ENCODE results near the gene CSF1. TPM values are rescaled to one million over a fixed set of nuclear protein-coding genes. Genes with fewer than 3 reads are reported as not detected.

CSF1 gene
- total RNA-seq, 1 experiment from 2014 or later = 5.4 TPM

DNA sequence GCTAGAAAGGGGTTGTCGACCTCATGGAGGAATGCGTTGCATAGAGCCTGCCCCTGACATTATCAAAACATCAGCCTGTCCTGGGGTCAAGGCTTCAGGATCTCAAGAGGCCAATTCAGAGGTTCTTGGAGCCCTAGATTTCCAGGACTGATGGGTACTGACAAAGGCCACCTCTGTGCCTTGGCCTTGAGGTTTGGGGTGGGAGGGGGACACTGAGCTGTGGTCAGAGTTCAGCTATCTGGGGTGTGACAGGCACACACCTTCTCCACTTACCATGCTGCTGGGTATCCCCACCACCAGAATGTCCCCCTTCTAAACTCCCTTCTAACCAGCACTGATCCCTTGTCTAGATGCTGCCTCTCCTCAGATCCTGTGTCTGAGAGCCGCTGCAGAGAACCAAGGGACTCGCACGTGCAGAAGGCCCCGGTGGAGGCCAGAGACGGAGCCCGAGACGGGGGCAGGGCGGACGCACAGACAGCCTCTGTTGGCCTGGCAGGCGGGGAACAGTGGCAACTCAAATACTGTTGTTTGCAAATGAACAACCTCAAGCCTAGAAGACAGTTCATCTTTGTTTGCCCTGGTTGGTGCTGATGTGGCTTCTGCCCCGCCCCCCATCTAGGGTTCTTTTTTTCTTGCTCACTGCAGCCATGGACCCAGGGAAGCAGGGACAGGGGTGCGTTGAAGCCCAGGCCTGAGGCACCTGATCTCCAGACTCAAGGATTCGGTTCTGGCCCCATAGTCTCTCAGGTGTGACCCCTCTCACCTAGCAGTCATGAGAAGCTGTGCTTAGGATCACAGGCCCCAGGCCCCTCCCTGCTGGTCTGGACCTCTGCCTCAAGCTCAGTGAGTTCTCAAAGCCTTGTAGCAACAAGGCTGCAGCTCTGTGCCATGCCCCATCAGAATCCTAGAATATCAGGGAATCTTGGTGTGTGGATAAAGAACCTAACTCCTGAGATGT lies 28.1 kb upstream of the CSF1 start:
- DNase-seq (ENCODE audit: low spot score) = no peak

DNA sequence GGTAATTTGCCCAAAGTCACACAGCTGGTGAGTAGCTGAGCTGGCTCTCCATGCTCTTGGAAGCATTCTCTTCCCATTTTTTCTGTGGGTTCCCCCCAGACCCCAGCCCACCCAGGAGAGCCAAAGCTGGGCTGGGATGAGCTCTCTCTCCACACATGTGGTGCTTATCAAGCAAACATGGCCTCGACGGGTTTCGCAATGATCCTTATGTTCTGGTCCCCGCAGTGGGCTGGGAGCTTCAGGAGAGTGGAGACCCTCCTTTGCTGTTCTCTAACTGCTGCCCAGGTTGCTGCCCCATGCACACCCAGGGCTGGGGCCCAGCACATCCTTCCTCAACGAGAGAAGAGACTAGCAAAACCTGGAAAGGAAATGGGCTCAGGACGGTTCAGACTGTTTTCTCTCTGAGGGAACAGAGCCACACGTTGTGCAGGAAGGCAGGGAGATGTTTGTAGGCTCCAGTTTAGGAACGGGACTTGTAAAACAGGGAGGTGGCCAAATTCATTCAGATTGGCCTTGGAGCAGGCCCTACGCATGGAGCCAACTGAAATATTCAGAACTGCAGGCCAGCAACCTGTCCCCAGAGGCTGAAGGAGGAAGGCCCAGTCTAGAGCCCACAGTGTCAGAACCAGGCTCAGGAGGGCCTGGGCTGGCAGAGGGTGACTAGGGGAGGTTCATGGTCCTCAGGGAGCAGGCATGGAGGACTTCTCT lies 27.2 kb upstream of the CSF1 start:
- DNase-seq (ENCODE audit: low spot score) = no peak

DNA sequence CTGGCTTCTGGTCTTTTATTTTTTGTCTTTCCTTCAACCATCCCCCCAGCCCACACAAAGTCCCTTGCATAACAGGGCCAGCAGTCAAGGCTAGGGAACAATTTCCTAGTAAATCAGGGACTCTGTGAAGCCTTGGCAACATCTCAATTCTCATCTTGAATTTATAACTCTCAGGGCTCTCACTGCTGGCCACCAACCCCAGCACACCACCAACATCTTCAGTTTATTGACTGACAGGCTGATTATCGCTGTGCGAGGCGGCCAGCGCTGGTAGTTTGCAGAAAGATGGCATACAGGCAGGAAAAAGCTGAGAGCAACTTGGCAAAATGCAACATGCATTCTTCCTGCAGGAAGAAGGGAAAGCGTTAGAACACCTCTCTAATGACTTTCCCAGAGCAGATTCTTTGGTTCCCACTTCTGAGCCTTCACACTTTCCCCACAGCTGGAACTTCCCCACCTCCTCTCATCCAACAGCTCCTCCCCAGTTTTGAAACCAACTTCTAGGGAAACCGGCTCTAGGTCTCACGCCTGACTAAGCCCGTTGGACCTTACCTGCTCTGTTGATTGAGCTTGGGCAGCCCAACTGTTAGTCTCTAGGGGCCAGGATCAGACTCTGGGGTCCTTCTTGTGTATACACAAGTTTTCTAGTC lies 26.3 kb upstream of the CSF1 start:
- no peak for DNase-seq (ENCODE audit: low spot score)

DNA sequence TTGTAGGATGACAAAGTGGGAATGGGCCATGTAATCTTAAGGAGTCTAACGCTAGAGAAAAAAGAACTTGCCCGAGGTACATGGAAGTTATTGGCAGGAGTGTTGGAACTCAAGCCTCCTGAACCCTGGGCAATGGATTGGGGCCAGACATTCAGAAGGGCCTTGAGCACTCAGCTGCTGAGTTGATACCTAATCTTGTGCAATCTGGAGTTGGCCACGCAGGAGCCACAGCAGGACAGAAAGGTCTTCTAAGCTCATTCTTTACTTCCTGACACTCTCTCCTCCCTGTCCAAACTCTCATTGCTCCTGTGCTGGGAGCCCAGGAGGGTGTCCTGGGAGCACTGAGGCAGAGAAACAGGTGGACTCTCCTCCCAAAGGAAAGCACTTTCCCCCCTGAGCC lies 25.1 kb upstream of the CSF1 start:
- DNase-seq (ENCODE audit: low spot score) = no peak

DNA sequence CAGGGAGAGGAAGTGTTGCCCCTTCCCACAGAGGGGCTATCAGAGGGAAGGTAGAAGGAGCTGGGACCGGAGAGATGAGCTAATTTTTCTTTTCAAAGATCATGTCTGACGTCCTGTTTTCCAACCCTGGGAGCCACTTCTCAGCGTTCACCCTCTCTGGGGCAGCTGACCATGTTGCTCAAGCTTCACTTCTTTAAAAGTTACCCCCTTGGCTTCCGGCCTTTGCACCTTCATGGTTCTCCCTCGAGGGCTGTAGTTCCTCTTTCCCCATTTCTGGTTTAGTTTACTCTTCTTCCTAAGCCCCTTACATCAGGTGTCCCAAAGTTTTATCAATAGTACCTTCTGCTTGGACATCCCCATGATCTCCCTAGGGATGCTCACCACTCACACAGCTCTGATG lies 23.8 kb upstream of the CSF1 start:
- no peak for DNase-seq (ENCODE audit: low spot score)

DNA sequence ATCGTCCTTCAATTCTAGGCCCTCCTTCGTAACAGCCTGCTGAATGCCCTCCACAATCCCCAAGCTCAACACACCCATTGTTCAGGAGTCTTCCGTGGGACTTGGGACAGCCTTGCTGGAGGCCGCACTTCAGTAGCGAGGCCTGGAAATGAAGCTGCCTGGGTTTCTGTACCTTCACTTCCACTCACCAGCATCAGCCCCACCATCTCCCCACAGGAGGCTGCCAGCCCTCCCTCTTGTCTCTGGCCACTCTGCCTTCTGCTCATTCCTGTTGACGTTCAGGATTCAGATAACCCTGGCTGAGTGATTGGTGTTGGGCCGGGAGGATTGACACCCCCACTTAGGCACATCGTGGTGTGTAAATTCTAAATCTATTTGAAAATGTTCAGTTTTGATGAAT lies 23.4 kb upstream of the CSF1 start:
- no peak for DNase-seq (ENCODE audit: low spot score)

DNA sequence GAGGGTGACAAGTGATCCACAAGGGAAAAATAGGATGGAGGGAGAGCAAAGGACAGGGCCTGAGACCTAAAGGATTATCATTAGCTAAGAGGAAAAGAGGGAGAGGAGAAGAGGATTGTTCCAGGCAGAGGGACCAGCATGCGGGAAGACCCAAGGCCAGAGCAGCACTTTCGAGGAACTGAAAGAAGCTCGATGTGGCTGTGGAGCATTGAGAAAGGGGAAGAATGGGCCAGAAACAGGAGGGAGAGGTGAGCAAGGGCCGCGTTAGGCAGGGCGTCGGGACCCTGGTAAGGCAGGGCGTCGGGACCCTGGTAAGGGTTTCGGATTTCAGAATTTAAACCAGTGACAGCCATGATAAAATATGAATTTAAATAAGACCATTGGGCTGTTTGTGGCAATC lies 22.8 kb upstream of the CSF1 start:
- no peak for DNase-seq (ENCODE audit: low spot score)

DNA sequence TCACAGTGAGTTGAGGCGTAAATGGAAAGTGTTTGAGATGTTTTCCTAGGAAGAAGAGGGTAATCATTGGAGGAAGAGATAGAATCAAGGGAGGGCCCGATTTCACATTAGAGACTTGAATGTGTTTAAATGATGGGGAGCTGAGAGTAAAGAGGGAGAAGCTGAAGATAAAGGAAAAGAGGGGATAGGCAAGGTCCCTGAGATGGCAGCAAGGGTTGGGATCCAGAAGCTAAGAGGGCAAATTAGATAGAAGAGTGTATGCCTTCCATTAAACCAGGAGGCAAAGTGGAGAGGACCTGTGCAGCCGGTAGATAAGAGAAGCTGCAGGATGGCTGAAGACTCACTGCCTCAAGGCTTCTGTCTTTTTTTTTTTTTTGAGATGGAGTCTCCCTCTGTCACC lies 21.6 kb upstream of the CSF1 start:
- DNase-seq (ENCODE audit: low spot score) = no peak

DNA sequence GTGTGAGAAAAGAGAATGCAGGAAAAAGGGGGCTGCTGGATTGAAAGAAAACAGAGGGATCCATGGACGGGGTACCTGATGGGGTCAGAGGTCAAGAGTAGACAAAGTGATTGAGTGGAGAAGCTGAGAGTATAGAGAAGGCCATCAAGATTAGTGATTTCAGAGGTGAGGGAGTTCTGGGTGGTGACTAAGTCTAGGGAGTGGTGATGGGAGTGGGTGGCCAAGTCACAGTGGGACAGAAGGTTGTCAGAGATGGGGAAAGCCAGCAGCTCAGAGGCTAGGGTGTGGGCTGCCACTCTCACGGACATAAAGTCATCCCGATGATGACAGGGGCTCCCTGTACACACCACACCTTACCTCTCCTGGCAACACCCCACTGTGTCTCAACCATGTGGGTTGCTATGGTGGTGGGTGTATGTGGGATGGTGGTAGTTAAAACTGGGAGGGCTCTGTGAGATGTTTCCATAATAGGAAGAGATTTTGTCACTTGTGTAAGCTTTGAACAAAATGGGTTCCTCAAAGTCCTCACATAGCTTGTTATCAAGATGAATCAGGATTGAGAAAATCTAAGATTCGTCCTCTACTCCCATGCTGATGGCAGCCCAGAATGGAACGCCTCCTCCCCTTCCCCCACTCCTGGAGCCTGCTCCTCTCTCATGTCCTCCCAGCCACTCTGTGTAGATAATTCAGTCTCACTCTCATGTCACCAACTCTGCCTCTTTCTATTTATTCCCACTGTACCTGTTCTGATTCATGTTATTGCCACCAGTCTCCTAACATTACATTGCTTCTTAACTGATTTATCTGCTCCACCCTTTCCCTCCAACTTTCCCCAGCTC lies 20.3 kb upstream of the CSF1 start:
- no peak for DNase-seq (ENCODE audit: low spot score)

DNA sequence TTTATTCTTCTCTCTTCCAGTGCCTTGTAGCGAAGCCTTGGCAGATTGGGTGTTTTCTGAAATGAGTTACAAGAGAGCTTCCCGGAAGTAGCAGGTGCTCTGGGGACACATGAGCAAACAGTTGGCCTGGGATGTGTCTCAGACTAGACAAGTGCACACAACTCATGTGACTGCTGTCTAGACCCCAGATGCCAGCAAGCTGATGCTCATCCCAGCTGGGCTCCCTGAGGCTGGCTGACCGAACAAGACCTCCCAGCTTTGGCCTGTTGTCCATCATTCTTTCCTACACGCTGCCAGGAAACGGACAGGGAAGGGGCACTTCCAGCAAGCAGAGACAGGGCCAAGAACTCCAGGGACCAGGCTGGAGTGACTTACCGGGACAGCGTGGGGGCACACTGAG lies 18.7 kb upstream of the CSF1 start:
- no peak for DNase-seq (ENCODE audit: low spot score)

DNA sequence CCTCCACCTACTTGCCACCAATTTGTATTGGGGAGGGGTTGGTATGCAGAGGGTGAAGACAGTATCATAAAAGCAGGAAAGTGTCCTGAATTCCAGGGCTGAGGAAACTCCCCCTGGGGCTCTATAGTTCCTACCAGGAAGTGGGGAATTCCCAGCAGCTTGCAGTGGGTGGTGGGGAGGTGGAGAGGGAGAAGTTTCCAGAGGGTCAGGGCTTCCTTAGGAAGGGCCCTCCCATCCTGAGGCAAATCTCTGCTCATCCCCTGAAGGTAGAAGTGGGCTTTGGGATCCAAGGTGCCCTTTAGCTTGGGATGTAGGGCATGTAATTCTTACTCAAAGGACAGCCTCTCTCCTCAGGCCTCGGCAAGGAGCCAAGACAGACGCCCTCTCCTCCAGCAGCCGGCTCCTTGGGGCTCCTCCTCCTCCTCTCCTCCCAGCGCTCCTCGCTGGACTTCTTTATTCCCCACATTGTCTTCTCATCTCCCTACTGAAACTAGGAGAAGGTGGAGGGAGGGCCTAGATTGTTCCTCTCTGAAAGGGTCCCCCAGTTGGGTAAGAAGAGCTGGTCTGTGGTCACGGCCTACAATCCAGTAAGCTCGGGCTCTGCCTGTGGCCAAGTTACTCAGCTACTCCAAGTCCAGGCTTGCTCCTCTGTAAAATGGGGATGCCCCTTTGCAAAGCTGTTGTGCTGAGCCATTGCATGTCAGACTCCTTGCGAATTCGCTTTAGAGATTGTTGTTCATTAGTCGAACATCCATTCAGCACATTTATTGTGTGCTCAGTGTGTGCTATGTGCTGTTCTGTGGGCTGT lies 17.9 kb upstream of the CSF1 start:
- no peak for DNase-seq (ENCODE audit: low spot score)

DNA sequence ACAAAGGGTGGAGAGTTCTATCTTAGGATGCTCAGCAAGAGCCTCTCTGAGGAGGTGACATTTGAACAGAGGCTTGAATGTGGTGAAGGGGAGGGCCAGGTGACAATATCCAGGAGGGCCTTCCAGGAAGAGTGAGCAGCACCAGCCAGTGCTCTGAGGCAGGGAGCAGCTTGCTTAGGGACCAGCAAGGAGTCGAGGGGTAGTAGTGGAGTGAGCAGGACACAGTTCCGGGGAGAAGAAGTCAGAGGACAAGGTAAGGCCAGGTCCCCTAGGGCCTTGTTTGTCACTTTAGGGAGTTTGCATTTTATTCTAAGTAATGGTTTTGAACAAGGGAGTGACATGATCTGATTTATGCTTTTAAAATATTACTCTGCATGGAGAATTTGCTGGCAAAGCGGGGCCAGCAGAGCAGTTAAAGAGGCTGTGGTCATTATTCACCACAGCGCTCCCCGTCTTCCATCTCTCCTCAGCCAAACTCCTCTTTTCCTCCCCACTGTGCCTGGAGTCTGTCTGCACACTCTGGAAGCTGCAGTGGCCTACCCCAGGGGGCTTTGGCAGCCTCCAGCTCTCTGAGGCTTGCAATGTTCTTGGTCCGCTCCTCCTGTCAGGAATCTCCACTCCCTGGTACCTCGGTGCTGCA lies 17.0 kb upstream of the CSF1 start:
- DNase-seq (ENCODE audit: low spot score) = no peak

DNA sequence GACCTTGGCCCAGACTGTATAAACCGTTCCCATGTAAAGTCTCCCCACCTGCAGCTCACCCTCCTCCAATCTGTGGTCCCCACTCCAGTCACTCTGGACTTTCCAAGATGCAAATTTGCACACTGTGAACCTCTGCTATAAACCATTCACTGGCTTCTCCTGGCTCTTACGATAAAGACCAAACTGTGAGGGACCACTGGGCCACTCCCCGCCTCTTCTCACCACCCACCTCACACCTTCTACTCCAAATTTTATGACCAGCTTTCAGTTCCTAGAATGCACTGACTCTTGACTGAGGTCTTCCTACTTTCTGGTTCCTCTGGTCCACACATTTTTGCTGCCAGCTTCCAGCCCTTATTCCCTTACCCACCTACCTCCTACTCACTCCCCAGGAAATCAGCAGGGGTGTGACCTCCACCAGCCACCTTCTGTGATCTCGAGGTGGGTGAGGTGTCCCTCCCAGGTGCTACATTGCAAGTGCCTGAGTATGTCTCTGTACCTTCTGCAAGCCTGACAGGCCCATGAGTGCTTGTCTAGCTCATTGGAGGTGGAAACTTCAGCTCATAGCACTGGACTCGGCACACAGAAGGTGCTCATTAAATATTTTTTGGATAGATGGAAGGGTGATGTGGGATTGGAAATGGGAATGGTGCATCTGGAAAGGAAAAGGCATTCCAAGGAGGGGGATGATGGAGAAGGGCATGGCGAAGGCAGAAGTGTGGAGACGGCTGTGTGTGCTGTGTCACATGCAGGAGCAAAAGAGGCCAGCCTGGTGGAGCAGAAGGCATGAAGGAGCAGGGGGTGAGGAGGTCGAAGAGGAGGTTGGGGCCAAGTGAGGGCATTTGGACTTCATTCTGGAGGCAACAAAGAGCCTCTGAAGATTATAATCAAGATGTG lies 15.6 kb upstream of the CSF1 start:
- DNase-seq (ENCODE audit: low spot score) = no peak

DNA sequence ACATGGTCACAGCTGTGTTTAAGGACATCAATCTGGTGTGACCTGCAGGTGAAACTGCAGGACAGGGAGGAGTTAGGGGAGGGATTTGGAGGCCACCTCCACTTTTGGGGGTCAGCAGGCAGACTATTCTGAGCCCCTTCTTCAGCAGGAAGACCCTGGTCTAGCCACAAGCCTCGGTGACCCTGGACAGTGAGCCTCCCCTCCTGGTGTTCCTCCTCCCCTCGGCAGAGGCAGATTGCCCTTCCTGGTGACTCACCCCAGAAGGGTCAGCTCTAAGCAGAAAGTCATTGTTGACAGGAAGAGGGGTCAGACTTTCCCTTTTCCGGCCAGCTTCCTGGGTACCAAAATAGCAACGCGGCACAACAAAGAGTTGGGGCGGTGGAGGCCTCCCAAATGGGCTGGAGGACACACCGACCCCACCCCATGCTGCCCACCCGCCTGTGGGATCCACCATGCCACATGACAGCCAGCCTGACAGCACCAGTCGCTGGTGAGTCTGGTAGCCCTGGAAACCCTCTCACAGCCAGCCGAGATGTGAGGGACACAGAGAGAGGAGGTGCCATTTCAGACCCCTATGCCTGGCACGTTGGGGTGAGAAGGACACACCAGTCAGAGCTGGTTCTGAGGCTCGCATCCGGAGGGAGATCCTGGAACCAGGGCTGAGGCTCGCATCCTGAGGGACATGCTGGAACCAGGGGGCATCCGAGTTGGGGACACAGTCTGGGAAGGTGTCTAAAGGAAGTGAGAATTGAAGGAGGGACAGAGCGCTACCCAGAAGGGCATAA lies 14.7 kb upstream of the CSF1 start:
- peak; percentile 45 for DNase-seq (ENCODE audit: low spot score)

DNA sequence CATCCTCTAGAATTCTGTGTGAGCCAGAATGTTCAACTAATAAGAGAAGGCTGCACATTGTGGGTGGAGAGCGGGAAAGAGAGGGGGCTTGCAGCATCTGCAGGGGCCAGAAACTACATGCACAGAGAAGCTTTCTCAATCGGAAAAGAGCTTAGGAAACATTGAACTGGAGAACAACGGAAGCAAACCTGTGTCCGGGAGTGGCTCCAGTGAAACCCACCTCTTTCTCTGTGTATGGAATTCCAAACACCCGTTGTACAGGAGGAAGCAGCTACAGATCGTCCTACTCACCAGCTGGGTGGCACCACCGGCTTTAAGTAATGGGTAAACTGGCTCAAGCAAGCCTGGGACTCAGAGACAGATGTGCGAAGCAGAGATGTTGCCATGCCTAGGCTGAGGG lies 14.0 kb upstream of the CSF1 start:
- DNase-seq (ENCODE audit: low spot score) = no peak

DNA sequence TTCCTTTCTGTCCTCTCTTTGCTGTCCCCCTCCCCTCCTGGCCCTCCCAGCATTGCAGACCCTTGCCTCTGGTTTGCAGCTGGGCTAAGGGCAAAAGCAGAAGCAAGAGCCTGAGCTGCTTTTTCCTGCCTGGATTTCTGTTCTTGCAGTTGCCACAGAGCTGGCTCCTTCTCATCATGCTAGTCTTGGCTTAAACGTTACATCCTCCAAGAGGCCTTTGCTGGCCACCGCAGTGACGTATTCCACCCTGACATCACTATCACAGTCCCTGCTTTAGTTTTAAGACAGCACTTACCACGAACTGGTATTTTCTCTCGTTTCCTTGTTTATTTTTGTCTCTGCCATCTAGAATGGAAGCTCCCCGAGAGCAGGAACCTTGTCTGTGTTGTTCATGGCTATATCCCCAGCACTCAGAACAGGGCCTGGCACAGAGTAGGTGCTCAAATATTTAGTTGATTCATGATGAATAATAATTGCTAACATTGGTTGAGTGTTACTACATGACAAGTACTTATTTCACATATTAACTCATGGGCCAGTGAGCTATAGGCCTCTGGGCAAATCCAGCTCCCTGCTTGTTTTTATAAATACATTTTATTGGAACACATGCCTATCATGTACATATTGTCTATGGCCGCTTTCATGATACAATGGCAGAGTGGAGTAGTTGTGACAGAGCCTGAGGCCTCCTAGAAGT lies 13.2 kb upstream of the CSF1 start:
- no peak for DNase-seq (ENCODE audit: low spot score)

DNA sequence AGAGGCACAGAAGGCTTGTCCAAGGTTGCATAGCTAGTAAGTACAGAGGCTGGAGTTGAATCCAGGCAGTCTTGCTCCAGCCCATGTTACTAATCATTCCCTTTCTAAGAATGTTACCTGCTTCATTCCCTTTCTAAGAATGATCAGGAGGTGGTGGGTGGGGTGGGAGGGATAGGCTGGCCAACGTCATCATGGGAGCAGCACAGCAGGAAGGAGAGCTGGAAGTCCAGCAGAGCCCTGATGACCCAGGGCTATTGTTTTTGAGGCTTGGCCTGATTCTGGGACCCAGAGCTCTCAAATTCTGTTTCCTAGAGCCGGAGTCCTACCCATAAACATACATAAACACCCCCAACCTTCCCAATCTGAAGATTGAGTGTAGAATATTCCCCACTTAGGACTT lies 11.8 kb upstream of the CSF1 start:
- DNase-seq (ENCODE audit: low spot score) = no peak

DNA sequence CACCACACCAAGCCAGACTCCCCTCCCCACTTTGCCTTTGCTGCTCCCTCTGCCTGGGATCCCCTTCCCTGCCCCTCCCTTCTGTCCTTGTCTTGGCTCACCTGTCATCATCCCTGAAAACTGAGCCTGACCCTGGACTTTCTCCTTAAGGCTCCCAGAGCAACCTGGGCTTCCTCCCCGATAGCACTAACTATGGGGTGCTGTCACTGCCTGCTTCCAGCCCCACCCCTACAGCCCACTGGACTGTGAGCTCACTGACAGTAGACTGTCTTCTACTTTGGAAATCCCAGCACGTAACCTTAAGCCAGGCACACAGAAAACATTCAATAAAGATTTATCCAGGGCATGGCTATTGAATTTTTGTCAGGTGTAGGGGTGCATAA lies 9.5 kb upstream of the CSF1 start:
- DNase-seq (ENCODE audit: low spot score) = no peak

Data from HT-29 (cell line).